ENCODE data around the gene DPP4. TPM values are rescaled to one million over a fixed set of nuclear protein-coding genes. Genes with fewer than 3 reads are reported as not detected.

Gene DPP4
- total RNA-seq, 1 donor from 2014 or later, result 1.7 TPM

DNA sequence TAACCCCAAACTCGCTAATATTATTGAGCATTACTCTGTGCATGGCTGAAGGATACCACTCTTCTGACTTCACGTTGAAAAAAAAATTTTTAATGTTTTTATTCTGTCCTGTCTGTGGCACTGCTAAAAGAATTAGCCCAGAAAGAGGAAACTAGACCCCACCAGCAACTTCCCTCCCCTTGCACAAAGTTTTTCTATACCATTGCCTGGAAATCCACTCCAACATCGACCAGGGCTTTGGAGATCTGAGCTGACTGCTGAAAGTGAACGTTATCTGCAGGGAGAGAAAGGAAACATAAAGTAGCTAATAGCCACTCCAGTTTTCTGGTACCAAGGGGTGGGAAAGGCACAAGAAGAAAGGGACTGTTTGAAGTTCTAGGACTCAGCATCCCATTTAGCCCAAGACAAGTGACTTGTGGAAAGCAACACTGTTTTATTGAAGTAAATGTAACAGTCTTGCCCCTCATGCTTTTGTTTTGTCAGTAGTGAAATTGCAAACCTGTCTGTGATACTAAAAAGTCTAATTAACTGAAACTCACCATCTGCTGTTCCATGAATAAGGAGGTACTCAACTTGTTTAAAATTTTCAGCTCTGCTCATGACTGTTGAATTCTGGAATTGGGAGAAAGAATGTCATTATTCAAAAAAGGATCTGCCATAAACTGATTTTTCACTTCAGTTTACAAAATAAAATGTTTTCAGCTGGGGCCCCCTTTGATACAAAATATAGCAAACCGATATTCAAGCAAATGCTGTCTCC lies 79.1 kb downstream of the DPP4 start:
- intact Hi-C loops (cut with DNase I), result no loop called here
- no peak for DNase-seq (ENCODE audit: low spot score in 2 of 2)
- no peaks in the 10 kb centered on the region for H3K27me3 ChIP-seq
- H3K4me3 ChIP-seq, result no peak overlapping the region
- no peaks in the 10 kb centered on the region for H3K36me3 ChIP-seq
- H3K27ac ChIP-seq, result no peak overlapping the region
- TF ChIP-seq, protein P1, sequence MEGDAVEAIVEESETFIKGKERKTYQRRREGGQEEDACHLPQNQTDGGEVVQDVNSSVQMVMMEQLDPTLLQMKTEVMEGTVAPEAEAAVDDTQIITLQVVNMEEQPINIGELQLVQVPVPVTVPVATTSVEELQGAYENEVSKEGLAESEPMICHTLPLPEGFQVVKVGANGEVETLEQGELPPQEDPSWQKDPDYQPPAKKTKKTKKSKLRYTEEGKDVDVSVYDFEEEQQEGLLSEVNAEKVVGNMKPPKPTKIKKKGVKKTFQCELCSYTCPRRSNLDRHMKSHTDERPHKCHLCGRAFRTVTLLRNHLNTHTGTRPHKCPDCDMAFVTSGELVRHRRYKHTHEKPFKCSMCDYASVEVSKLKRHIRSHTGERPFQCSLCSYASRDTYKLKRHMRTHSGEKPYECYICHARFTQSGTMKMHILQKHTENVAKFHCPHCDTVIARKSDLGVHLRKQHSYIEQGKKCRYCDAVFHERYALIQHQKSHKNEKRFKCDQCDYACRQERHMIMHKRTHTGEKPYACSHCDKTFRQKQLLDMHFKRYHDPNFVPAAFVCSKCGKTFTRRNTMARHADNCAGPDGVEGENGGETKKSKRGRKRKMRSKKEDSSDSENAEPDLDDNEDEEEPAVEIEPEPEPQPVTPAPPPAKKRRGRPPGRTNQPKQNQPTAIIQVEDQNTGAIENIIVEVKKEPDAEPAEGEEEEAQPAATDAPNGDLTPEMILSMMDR (IDR thresholded peaks at IDR 0.05), result no peak
- no peaks in the 10 kb centered on the region for H3K9me3 ChIP-seq
- H3K4me1 ChIP-seq, result no peaks in the 10 kb centered on the region

DNA sequence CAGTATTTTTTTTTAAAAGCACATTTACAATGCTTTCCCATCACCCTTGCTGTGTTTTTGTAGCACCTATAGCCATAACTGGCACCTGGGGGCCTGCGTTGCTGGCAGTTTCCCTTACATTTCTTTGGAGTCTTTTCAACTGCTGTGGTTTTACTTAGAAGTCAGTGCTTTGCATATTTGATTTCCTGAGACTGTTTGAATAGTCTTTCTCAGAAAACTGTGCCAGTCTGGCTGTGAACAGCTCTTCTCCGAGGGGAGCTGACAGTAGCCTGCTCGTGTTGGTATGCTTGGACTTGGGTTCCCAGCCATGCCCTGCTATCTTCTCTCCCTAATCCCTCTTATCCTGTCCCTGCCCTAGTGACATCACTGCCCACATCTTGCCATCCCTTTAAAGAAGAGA lies 81.5 kb downstream of the DPP4 start:
- no peaks in the 10 kb centered on the region for H3K36me3 ChIP-seq
- no peak for DNase-seq (ENCODE audit: low spot score in 2 of 2)
- H3K9me3 ChIP-seq, result no peaks in the 10 kb centered on the region
- TF ChIP-seq, protein P1 (IDR thresholded peaks at IDR 0.05), result no peak
- intact Hi-C loops (cut with DNase I), result no loop called here
- H3K27me3 ChIP-seq, result no peaks in the 10 kb centered on the region
- no peaks in the 10 kb centered on the region for H3K4me1 ChIP-seq
- H3K4me3 ChIP-seq, result no peak overlapping the region
- H3K27ac ChIP-seq, result no peak overlapping the region

DNA sequence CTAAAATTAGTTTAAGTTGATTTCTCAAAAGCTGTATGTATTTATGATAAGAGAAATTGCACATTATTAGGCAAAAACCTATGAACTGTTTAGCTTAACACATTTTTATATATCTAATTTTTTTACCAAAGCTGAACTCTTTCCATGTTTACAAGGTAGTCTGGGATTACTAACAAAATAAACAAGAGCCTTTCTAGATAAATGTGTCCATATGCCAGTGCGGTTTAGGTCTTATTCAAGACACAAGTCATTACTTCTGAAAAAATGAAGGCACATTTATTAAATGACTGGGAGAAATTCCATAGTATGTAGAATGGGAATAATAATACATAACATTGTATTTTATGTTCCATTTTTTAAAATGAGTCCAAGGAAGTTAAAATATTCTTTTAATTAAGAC lies 82.0 kb downstream of the DPP4 start:
- no peaks in the 10 kb centered on the region for H3K36me3 ChIP-seq
- no peaks in the 10 kb centered on the region for H3K27me3 ChIP-seq
- no peaks in the 10 kb centered on the region for H3K4me1 ChIP-seq
- no peak overlapping the region for H3K4me3 ChIP-seq
- TF ChIP-seq, protein P1 (IDR thresholded peaks at IDR 0.05), result no peak
- no peak overlapping the region for H3K27ac ChIP-seq
- DNase-seq (ENCODE audit: low spot score in 2 of 2), result no peak
- intact Hi-C loops (cut with DNase I), result no loop called here
- no peaks in the 10 kb centered on the region for H3K9me3 ChIP-seq

DNA sequence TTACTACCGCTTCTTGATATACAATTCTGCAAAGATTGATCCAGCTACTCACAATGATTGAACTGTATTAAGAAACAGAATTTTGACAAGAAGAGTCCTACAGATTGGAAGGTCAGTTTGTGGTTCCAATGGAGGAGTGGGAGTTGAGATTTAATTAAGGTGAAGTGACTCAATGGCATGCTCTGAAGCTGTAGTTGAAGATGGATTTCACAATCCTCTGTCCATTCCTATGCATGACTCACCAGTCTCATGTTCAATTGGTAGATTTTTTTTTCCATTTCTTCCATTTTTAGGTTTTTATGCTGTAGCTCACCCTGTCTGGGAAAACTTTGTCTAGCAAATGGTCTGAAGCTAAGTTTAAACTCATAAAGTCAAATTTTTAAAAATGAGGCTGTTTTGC lies 83.3 kb downstream of the DPP4 start:
- TF ChIP-seq, protein P1 (IDR thresholded peaks at IDR 0.05), result no peak
- Histone ChIP-seq H3K4me3 (no peak overlapping the region), H3K27me3 (no peaks in the 10 kb centered on the region), H3K27ac (no peak overlapping the region), H3K36me3 (no peaks in the 10 kb centered on the region), H3K9me3 (no peaks in the 10 kb centered on the region), H3K4me1 (no peaks in the 10 kb centered on the region)
- intact Hi-C loops (cut with DNase I), result no loop called here
- no peak for DNase-seq (ENCODE audit: low spot score in 2 of 2)

DNA sequence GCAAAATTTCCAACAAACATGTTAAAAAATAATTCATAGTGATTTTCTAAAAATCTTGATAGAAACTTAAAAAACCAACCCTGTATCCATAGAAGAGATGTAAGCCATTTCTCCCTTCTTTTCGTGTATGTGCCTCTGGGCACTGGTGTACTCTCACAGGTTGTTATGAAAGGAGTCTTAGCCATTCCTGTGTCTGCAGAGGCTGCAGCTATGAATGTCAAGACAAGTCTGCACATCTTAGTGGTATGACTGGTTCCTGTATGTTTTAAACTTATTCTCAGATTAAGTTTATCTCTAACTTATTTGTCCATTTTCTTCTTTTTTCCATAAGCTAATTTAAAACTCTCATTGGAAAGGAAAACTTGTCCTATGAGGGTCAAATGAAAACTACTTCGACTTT lies 84.0 kb downstream of the DPP4 start:
- Histone ChIP-seq H3K36me3 (no peaks in the 10 kb centered on the region), H3K4me3 (no peak overlapping the region), H3K4me1 (no peaks in the 10 kb centered on the region), H3K27ac (no peak overlapping the region), H3K27me3 (no peaks in the 10 kb centered on the region), H3K9me3 (no peaks in the 10 kb centered on the region)
- TF ChIP-seq, protein P1 (IDR thresholded peaks at IDR 0.05), result no peak
- intact Hi-C loops (cut with DNase I), result no loop called here
- DNase-seq (ENCODE audit: low spot score in 2 of 2), result no peak

DNA sequence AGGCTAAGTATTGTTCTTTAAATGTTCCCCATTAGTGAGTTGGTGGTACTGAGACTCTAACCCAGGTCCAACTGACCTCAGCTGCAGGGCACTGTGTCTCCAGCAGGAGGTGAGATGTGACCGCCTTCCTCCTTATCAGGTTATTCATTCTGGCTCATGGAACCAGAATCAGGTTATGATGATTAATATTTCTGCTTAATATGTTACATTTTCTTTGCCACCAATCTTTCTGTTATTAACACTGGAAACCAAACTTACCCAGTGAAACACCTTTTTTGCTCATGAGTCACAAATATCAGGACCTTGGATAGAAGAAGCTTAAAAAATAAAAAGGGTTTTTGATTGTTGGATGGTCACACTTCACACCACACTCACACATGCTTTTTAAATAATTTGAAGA lies 85.4 kb downstream of the DPP4 start:
- TF ChIP-seq, protein P1 (IDR thresholded peaks at IDR 0.05), result no peak
- Histone ChIP-seq H3K4me3 (no peak overlapping the region), H3K9me3 (no peaks in the 10 kb centered on the region), H3K36me3 (no peaks in the 10 kb centered on the region), H3K4me1 (no peaks in the 10 kb centered on the region), H3K27ac (no peak overlapping the region), H3K27me3 (no peaks in the 10 kb centered on the region)
- intact Hi-C loops (cut with DNase I), result no loop called here
- no peak for DNase-seq (ENCODE audit: low spot score in 2 of 2)
